Panc1 (cell line): ENCODE measurements around the gene FADS2. TPM values are rescaled to one million over a fixed set of nuclear protein-coding genes. Genes with fewer than 3 reads are reported as not detected.
A peak's percentile ranks its signal among the peaks of the same experiment; 100 is the strongest.

ENCODE experiments used
- ATAC-seq: fragments of 200-7000 bp; cut with Tn5 transposase; 2 replicates; pipeline ENCODE4 v1.9.1; 2020; ENCODE audit warnings: mild to moderate bottlenecking, moderate library complexity
- BruUV-seq: library from RNA; stranded (reverse); fragments of 400-500 nt; replicated peaks from 2 replicates; lab custom pipeline; 2021; lab: Mats Ljungman, UMichigan
- CTCF ChIA-PET: fragments of 300-600 bp; sonication (Branson Sonifier 250); formaldehyde crosslinking; loops from one replicate; lab custom pipeline; 2022; ENCODE audit warnings: antibody characterized with exemption; lab: Charles Lee
- POLR2A ChIA-PET: fragments of 300-600 bp; sonication (Branson Sonifier 250); formaldehyde crosslinking; loops from one replicate; lab custom pipeline; 2022; ENCODE audit warnings: antibody characterized with exemption; lab: Charles Lee
- DNase-seq: peaks from one replicate; pipeline ENCODE4 v3.0.0-alpha.2; 2010; ENCODE audit warnings: low read depth, low spot score
- H3K27ac ChIP-seq: 2 replicates; pipeline ENCODE4 v1.5.1; 2011; ENCODE audit warnings: mild to moderate bottlenecking, low read length, inconsistent platforms
- H3K27me3 ChIP-seq: fragments of 200-500 bp; sonication (Bioruptor generic); 2 replicates; pipeline ENCODE4 v1.6.0; 2014; ENCODE audit warnings: low read length, inconsistent platforms; ENCODE audit not compliant: control insufficient read depth, insufficient read depth
- H3K36me3 ChIP-seq: fragments of 200-500 bp; sonication (Bioruptor generic); 2 replicates; pipeline ENCODE4 v1.5.1; 2014; ENCODE audit warnings: inconsistent platforms, mild to moderate bottlenecking, low read length, moderate library complexity; ENCODE audit not compliant: control insufficient read depth, insufficient read depth
- H3K4me1 ChIP-seq: 2 replicates; pipeline ENCODE4 v1.5.1; 2011; ENCODE audit warnings: inconsistent platforms, mild to moderate bottlenecking, low read length, moderate library complexity; ENCODE audit not compliant: control insufficient read depth, insufficient read depth
- H3K4me3 ChIP-seq, 2 experiments: 2 replicates each; pipeline ENCODE4 v1.5.1; 2011 to 2012; ENCODE audit warnings: low read depth in 2 of 2, low read length in 2 of 2, mild to moderate bottlenecking in 2 of 2, inconsistent platforms in 1 of 2, moderate library complexity in 1 of 2
- H3K9me3 ChIP-seq: fragments of 200-500 bp; sonication (Bioruptor generic); 2 replicates; pipeline ENCODE4 v1.5.1; 2014; ENCODE audit warnings: low read depth, mild to moderate bottlenecking, inconsistent platforms, low read length, moderate library complexity; ENCODE audit not compliant: control insufficient read depth, insufficient read depth
- POLR2AphosphoS5 ChIP-seq: IDR thresholded peaks from 2 replicates; pipeline ENCODE4 v1.6.1; 2012; ENCODE audit warnings: mild to moderate bottlenecking, low read depth, low read length, moderate library complexity
- SIN3A ChIP-seq: IDR thresholded peaks from 2 replicates; pipeline ENCODE4 v1.6.1; 2012; ENCODE audit warnings: low read depth, mild to moderate bottlenecking, low read length, moderate library complexity, borderline replicate concordance; ENCODE audit not compliant: insufficient read depth
- TCF7L2 ChIP-seq: IDR thresholded peaks from 2 replicates; pipeline ENCODE4 v1.6.1; 2011; ENCODE audit warnings: mild to moderate bottlenecking, low read depth, low read length, inconsistent platforms
- in situ Hi-C: cut with HindIII; loops from 2 replicates; pipeline ENCODE4 v1.10.0; 2016; ENCODE audit warnings: low sequenced_read_pairs, low pct_unique_long_range_greater_than_20kb
- intact Hi-C: fragments of 100-400 bp; cut with micrococcal nuclease; formaldehyde crosslinking; loops from one replicate; pipeline ENCODE4 v1.10.0; 2022; ENCODE audit not compliant: unreplicated experiment
- total RNA-seq: library from RNA; stranded (reverse); gene quantifications from one replicate; pipeline ENCODE4 v1.2.1, GENCODE V29; 2021; ENCODE audit not compliant: unreplicated experiment
- TF ChIP-seq, protein P1 (sequence below): fragments of 450-650 bp; IDR thresholded peaks from 2 replicates; pipeline ENCODE4 v1.5.1; 2017; ENCODE audit warnings: mild to moderate bottlenecking
- TF ChIP-seq, protein P2 (sequence below), 2 experiments: IDR thresholded peaks; 2 replicates each; pipeline ENCODE4 v1.6.1; 2011 to 2012; ENCODE audit warnings: low read depth in 2 of 2, control low read depth in 1 of 2, low read length in 1 of 2, mild to moderate bottlenecking in 1 of 2, moderate library complexity in 1 of 2; ENCODE audit not compliant: insufficient read depth in 1 of 2

FADS2 gene
- total RNA-seq, 1 experiment from 2014 or later, result 679 TPM

DNA sequence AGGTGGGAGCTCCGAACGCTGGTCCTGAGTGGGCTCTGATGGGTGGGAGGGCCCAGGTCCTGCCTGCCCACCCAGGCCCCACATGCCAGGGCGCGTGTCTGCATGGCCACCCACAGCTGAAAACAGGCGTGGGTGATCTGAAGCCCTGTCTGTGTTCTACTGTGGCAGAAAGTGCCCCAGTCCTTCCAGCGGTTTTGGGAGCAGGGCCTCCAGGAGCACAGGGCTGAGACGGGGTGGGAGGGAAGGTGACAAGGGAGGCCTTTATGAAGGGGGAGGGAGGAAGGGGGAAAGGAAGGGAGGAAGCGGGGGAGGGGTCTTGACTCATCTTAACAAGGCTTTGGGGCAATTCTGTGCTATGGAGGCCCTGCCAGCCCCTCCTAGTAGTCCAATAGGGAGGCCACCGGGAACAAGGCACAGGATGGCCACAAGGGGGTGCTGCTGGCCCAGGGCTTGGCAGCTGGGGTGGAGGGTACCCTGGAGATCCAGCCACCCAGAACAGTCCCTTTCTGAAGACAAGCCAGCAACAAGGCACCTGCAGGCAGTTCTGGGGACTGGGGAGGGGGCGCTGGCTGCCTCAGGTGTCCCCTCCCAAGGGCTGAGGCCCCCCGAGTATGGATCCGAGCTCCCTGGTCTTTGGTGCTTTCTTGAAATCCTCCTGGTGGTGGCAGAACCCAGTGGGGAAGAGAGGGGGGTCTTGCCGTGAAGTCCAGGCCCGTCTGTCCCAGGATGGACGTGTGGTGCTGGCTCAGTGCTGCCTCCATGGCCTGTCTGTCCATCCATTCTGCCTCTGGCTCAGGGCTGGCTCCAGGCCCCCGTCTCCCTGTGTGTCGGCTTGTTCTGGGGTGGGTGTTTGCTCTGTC lies 69.5 kb downstream of the FADS2 start:
- intact Hi-C loops, result loop anchor here (2.0 kb wide), 3 partner anchors 49 to 211 kb away; no protein-coding TSS in a partner anchor
- POLR2A ChIA-PET, result no interaction called here

DNA sequence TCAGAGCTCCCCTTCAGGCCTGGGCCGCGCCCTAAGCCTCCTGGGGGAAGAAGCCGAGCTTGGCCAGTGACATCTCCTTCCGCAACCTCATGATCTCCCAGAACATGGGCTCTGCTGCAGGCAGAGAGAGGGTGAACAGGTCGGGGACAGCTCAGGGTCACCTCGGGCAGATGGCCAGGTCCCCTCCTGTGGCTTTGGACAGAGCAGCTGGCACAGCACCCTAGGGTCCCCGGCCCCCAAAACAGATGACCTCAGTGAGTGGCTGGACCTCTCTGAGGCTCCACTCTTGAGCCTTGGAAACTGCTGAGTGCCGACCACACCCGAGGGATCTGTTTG lies 70.1 kb downstream of the FADS2 start:
- Histone ChIP-seq H3K27me3 (no peaks in the 10 kb centered on the region), H3K9me3 (no peaks in the 10 kb centered on the region), H3K36me3 (no peaks in the 10 kb centered on the region), H3K27ac (no peak overlapping the region), H3K4me1 (no peaks in the 10 kb centered on the region), H3K4me3 (no peak overlapping the region)
- in situ Hi-C loops (no loop called here), intact Hi-C loops (loop anchor here (2.0 kb wide), 1 partner anchor 211 kb away; no protein-coding TSS in a partner anchor)
- ChIA-PET POLR2A (no interaction called here), CTCF (interaction anchor here (0.7 to 5.0 kb wide), 9 partner anchors 10 to 214 kb away, joined by 3 to 72 read pairs (median 4); no protein-coding TSS in a partner anchor)
- BruUV-seq, result no TSS peak
- DNase-seq (no peak), ATAC-seq (no peak; the same call in 1 of the 2 replicates)
- TF ChIP-seq SIN3A (no peak), POLR2AphosphoS5 (no peak), TCF7L2 (no peak)
- TF ChIP-seq, protein P1, sequence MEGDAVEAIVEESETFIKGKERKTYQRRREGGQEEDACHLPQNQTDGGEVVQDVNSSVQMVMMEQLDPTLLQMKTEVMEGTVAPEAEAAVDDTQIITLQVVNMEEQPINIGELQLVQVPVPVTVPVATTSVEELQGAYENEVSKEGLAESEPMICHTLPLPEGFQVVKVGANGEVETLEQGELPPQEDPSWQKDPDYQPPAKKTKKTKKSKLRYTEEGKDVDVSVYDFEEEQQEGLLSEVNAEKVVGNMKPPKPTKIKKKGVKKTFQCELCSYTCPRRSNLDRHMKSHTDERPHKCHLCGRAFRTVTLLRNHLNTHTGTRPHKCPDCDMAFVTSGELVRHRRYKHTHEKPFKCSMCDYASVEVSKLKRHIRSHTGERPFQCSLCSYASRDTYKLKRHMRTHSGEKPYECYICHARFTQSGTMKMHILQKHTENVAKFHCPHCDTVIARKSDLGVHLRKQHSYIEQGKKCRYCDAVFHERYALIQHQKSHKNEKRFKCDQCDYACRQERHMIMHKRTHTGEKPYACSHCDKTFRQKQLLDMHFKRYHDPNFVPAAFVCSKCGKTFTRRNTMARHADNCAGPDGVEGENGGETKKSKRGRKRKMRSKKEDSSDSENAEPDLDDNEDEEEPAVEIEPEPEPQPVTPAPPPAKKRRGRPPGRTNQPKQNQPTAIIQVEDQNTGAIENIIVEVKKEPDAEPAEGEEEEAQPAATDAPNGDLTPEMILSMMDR, result no peak
- TF ChIP-seq, protein P2, sequence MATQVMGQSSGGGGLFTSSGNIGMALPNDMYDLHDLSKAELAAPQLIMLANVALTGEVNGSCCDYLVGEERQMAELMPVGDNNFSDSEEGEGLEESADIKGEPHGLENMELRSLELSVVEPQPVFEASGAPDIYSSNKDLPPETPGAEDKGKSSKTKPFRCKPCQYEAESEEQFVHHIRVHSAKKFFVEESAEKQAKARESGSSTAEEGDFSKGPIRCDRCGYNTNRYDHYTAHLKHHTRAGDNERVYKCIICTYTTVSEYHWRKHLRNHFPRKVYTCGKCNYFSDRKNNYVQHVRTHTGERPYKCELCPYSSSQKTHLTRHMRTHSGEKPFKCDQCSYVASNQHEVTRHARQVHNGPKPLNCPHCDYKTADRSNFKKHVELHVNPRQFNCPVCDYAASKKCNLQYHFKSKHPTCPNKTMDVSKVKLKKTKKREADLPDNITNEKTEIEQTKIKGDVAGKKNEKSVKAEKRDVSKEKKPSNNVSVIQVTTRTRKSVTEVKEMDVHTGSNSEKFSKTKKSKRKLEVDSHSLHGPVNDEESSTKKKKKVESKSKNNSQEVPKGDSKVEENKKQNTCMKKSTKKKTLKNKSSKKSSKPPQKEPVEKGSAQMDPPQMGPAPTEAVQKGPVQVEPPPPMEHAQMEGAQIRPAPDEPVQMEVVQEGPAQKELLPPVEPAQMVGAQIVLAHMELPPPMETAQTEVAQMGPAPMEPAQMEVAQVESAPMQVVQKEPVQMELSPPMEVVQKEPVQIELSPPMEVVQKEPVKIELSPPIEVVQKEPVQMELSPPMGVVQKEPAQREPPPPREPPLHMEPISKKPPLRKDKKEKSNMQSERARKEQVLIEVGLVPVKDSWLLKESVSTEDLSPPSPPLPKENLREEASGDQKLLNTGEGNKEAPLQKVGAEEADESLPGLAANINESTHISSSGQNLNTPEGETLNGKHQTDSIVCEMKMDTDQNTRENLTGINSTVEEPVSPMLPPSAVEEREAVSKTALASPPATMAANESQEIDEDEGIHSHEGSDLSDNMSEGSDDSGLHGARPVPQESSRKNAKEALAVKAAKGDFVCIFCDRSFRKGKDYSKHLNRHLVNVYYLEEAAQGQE (IDR thresholded peaks at IDR 0.05; ENCODE audit: insufficient read depth in 1 of 2, low read depth in 2 of 2, low read length in 1 of 2), result no peak

More for the DNA sequence above, 69.5 kb downstream of the FADS2 start:
- in situ Hi-C loops, result no loop called here
- Histone ChIP-seq H3K9me3 (no peaks in the 10 kb centered on the region), H3K4me3 (no peak overlapping the region), H3K4me1 (no peaks in the 10 kb centered on the region), H3K27ac (no peak overlapping the region), H3K27me3 (no peaks in the 10 kb centered on the region), H3K36me3 (no peaks in the 10 kb centered on the region)
- ATAC-seq (peak; percentile 82), DNase-seq (peak; percentile 30)
- no TSS peak for BruUV-seq
- TF ChIP-seq, protein P1, result peak; percentile 96
- TF ChIP-seq SIN3A (no peak), TCF7L2 (no peak), POLR2AphosphoS5 (no peak)
- CTCF ChIA-PET, result interaction anchor here (0.5 to 5.0 kb wide), 11 partner anchors 10 to 215 kb away, joined by 3 to 72 read pairs (median 4); no protein-coding TSS in a partner anchor
